Endothelial cell of umbilical vein (primary cell): ENCODE data around the gene KLF15. TPM values are rescaled to one million over a fixed set of nuclear protein-coding genes. Genes with fewer than 3 reads are reported as not detected.

ENCODE experiments used
- BruUV-seq: library from RNA; stranded (reverse); fragments of 400-500 nt; replicated peaks from 2 replicates; lab custom pipeline; 2021; lab: Mats Ljungman, UMichigan
- CTCF ChIA-PET: fragments of 300-600, 350-600 bp; sonication (Branson Sonifier 250); formaldehyde crosslinking; loops from one replicate; lab custom pipeline; 2021; ENCODE audit warnings: antibody characterized with exemption, inconsistent platforms; lab: Charles Lee
- POLR2A ChIA-PET: fragments of 300-600, 350-600 bp; sonication (Branson Sonifier 250); formaldehyde crosslinking; loops from one replicate; lab custom pipeline; 2021; ENCODE audit warnings: antibody characterized with exemption, inconsistent platforms; lab: Charles Lee
- DNase-seq: peaks from one replicate; pipeline ENCODE4 v3.0.0-alpha.2; 2011; ENCODE audit warnings: low read depth, low spot score
- FAIRE-seq: peaks from 2 replicates; lab custom pipeline; 2011; peaks lifted over from hg19 to GRCh38; lab: Jason Lieb, UNC
- H2AFZ ChIP-seq: 2 replicates; pipeline ENCODE4 v1.6.0; 2012; ENCODE audit warnings: low read depth, low read length, control low read depth, inconsistent platforms
- H3K27ac ChIP-seq: 2 replicates; pipeline ENCODE4 v1.5.1; 2011; ENCODE audit warnings: low read depth, mild to moderate bottlenecking, control low read depth, low read length, moderate library complexity; ENCODE audit not compliant: insufficient read depth
- H3K27me3 ChIP-seq, 2 experiments: 2 replicates each; pipeline versions ENCODE4 v1.6.0 to v1.6.1; 2011; ENCODE audit warnings: low read length in 2 of 2, mixed read lengths in 1 of 2; ENCODE audit not compliant: control insufficient read depth in 2 of 2, insufficient read depth in 2 of 2
- H3K36me3 ChIP-seq, 2 experiments: 2 replicates in 1 of 2; 3 replicates in 1 of 2; pipeline ENCODE4 v1.5.1; 2011; ENCODE audit warnings: low read length in 2 of 2, mild to moderate bottlenecking in 1 of 2, moderate library complexity in 1 of 2; ENCODE audit not compliant: control insufficient read depth in 2 of 2, insufficient read depth in 2 of 2; ENCODE audit errors: extremely low read depth in 1 of 2
- H3K4me1 ChIP-seq: 3 replicates; pipeline ENCODE4 v1.5.1; 2011; ENCODE audit warnings: mild to moderate bottlenecking, low read length; ENCODE audit not compliant: control insufficient read depth, insufficient read depth; ENCODE audit errors: extremely low read depth
- H3K4me2 ChIP-seq: 2 replicates; pipeline ENCODE4 v1.6.1; 2011; ENCODE audit warnings: low read length, control low read depth, mixed read lengths; ENCODE audit not compliant: insufficient read depth
- H3K4me3 ChIP-seq, 3 experiments: fragments of 200-600 bp in 1 of 3; sonication (generic), shearing (Covaris generic) in 1 of 3; replicated peaks in 1 of 3; 2 replicates each; pipeline ENCODE4 v1.5.1; 2011 to 2016; ENCODE audit warnings: control low read depth in 3 of 3, low read length in 3 of 3, mild to moderate bottlenecking in 2 of 3, inconsistent platforms in 1 of 3, low read depth in 1 of 3, moderate library complexity in 1 of 3; ENCODE audit not compliant: insufficient read depth in 1 of 3
- H3K79me2 ChIP-seq: 2 replicates; pipeline ENCODE4 v1.6.0; 2012; ENCODE audit warnings: low read length, inconsistent platforms; ENCODE audit not compliant: control insufficient read depth, insufficient read depth
- H3K9ac ChIP-seq: replicated peaks from 2 replicates; pipeline ENCODE3; 2011; ENCODE audit warnings: low read length, control low read depth; ENCODE audit not compliant: insufficient read depth; ENCODE audit errors: extremely low read depth
- H3K9me1 ChIP-seq: replicated peaks from 3 replicates; pipeline ENCODE4 v1.6.0; 2011; ENCODE audit warnings: mild to moderate bottlenecking, low read length; ENCODE audit not compliant: control insufficient read depth, insufficient read depth; ENCODE audit errors: extremely low read depth
- H3K9me3 ChIP-seq: replicated peaks from 2 replicates; pipeline ENCODE4 v1.5.1; 2012; ENCODE audit warnings: low read length, inconsistent platforms; ENCODE audit not compliant: control insufficient read depth, insufficient read depth
- H4K20me1 ChIP-seq: replicated peaks from 2 replicates; pipeline ENCODE3; 2011; ENCODE audit warnings: mild to moderate bottlenecking, low read length; ENCODE audit not compliant: control insufficient read depth, insufficient read depth; ENCODE audit errors: extremely low read depth
- CTCF ChIP-seq, 2 donors: IDR thresholded peaks; 1 replicate in 1 of 2; 2 replicates in 1 of 2; pipeline ENCODE4 v1.5.1; 2011; ENCODE audit warnings: low read length in 2 of 2, mild to moderate bottlenecking in 2 of 2, moderate library complexity in 2 of 2, control low read depth in 1 of 2, inconsistent platforms in 1 of 2, low read depth in 1 of 2; ENCODE audit not compliant: insufficient read depth in 1 of 2; ENCODE audit errors: extremely low read depth in 1 of 2
- EZH2 ChIP-seq: IDR thresholded peaks from 2 replicates; pipeline ENCODE4 v1.6.1; 2012; ENCODE audit warnings: borderline replicate concordance, low read depth, mild to moderate bottlenecking, moderate library complexity, low read length, inconsistent platforms; ENCODE audit not compliant: severe bottlenecking
- FOS ChIP-seq: IDR thresholded peaks from 2 replicates; pipeline ENCODE4 v1.6.1; 2011; ENCODE audit warnings: mild to moderate bottlenecking, low read length, moderate library complexity, borderline replicate concordance; ENCODE audit not compliant: insufficient read depth
- GATA2 ChIP-seq: IDR thresholded peaks from 2 replicates; pipeline ENCODE4 v1.7.0; 2011; ENCODE audit warnings: low read depth, mild to moderate bottlenecking, moderate library complexity, mixed read lengths, low read length; ENCODE audit not compliant: insufficient read length, insufficient read depth
- JUN ChIP-seq: IDR thresholded peaks from 2 replicates; pipeline ENCODE4 v1.6.1; 2011; ENCODE audit warnings: borderline replicate concordance, low read depth; ENCODE audit not compliant: insufficient read length, insufficient read depth
- MAX ChIP-seq: IDR thresholded peaks from 2 replicates; pipeline ENCODE4 v1.6.1; 2011; ENCODE audit not compliant: insufficient read depth, insufficient read length
- MYC ChIP-seq: IDR thresholded peaks from one replicate; pipeline ENCODE4 v1.6.1; 2011; ENCODE audit warnings: mild to moderate bottlenecking, low read depth, low read length
- POLR2A ChIP-seq: IDR thresholded peaks from 2 replicates; pipeline ENCODE4 v1.6.1; 2012; ENCODE audit warnings: low read depth, mild to moderate bottlenecking, control low read depth, low read length
- POLR2AphosphoS5 ChIP-seq: IDR thresholded peaks from 2 replicates; pipeline ENCODE4 v1.6.1; 2012; ENCODE audit warnings: low read depth, mild to moderate bottlenecking, control low read depth, low read length, moderate library complexity; ENCODE audit not compliant: insufficient read depth
- dilution Hi-C: fragments of 300-500 bp; cut with MboI; formaldehyde crosslinking; loops from one replicate; pipeline ENCODE4 v1.15.0; 2019; ENCODE audit warnings: low sequenced_read_pairs; ENCODE audit not compliant: extremely low pct_ligation_motif_present
- intact Hi-C: fragments of 100-400 bp; cut with micrococcal nuclease; formaldehyde crosslinking; loops from one replicate; pipeline ENCODE4 v1.10.0; 2022
- polyA plus RNA-seq, 4 experiments: library from polyadenylated mRNA; depleted of rRNA in 3 of 4; stranded (reverse) in 3 of 4; unstranded in 1 of 4; fragments of >200 nt; gene quantifications; 2 replicates each; pipeline versions ENCODE4 v1.2.1 to v1.2.3, GENCODE V29; 2011 to 2012; ENCODE audit warnings: missing spikeins in 1 of 4
- total RNA-seq: library from RNA; stranded (reverse); gene quantifications from 2 replicates; pipeline ENCODE4 v1.2.3, GENCODE V29; 2021

The KLF15 gene
- total and polyA plus RNA-seq, 2 donors (not counting 3 experiments of a cell fraction or from before 2014, with no cell fraction given) = 2.2 to 3.0 TPM

- no peak for TF ChIP-seq JUN
- TF ChIP-seq POLR2A = no peak
- no peak for TF ChIP-seq FOS
- no peak for TF ChIP-seq EZH2
- TF ChIP-seq MAX = no peak
- no peak for TF ChIP-seq GATA2
- no peak for TF ChIP-seq MYC
- no peak for TF ChIP-seq CTCF (IDR thresholded peaks at IDR 0.05; ENCODE audit: extremely low read depth in 1 of 2, insufficient read depth in 1 of 2, low read depth in 1 of 2, low read length in 2 of 2)
- TF ChIP-seq POLR2AphosphoS5 = no peak
- Histone ChIP-seq H3K79me2 (no peaks in the 10 kb centered on the region), H3K4me2 (no peak overlapping the region), H3K9me3 (no peaks in the 10 kb centered on the region), H3K36me3 (no peaks in the 10 kb centered on the region), H3K27me3 (no peaks in the 10 kb centered on the region), H3K9me1 (no peaks in the 10 kb centered on the region), H3K27ac (no peak overlapping the region), H2AFZ (no peak overlapping the region), H3K4me1 (no peaks in the 10 kb centered on the region), H4K20me1 (no peaks in the 10 kb centered on the region), H3K9ac (no peak overlapping the region), H3K4me3 (no peak overlapping the region)
- intact Hi-C loops (no loop called here), dilution Hi-C loops (no loop called here)
- no peak for DNase-seq
- no TSS peak for BruUV-seq
- ChIA-PET CTCF (interaction anchor here (1.1 kb wide), 1 partner anchor 37 kb away, joined by 3 read pairs; no protein-coding TSS in a partner anchor), POLR2A (no interaction called here)
- no peak for FAIRE-seq
Observed at GRCh38 chr3:126345641-126346460, 11.4 kb downstream of the KLF15 start.
